ENCODE results near the gene PAX8. TPM values are rescaled to one million over a fixed set of nuclear protein-coding genes. Genes with fewer than 3 reads are reported as not detected.

PAX8 gene
- total and polyA plus RNA-seq, 10 donors: 0.06 to 2.8 (median 1.0) TPM

DNA sequence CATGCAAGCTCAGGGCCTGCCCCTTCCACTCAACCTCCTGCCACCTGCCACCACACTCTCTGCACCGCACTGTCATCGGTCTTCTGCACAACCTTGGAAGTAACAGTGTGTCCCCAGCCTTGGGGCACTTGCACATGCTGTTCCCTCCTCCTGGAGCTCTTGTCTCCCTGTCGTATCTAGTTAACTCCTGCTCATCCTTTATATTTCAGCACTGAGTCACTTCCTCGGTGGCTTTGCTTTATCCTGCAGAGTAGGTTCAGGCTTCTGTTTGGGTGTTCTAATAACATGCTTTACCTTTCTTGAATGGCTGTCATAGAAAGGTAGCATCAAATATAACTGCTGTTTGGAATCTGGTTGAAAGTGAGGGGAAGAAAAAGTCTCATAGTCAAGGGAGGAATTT, 25.3 kb downstream of the PAX8 start:
- 88 to 95% (median 90%) methylated on average over 4 of the region's 4 CpGs for WGBS, 5 donors
- no peak overlapping the region for H3K4me3 ChIP-seq

GRCh38 chr2:113252047-113252590, 26.6 kb downstream of the PAX8 start:
- 95 to 100% (median 97%) methylated on average over 3 of the region's 3 CpGs for WGBS, 5 donors
- TF ChIP-seq POLR2AphosphoS5 (IDR thresholded peaks at IDR 0.05) (no peak), POLR2A (IDR thresholded peaks at IDR 0.05) (no peak)
- TF ChIP-seq, protein P1, sequence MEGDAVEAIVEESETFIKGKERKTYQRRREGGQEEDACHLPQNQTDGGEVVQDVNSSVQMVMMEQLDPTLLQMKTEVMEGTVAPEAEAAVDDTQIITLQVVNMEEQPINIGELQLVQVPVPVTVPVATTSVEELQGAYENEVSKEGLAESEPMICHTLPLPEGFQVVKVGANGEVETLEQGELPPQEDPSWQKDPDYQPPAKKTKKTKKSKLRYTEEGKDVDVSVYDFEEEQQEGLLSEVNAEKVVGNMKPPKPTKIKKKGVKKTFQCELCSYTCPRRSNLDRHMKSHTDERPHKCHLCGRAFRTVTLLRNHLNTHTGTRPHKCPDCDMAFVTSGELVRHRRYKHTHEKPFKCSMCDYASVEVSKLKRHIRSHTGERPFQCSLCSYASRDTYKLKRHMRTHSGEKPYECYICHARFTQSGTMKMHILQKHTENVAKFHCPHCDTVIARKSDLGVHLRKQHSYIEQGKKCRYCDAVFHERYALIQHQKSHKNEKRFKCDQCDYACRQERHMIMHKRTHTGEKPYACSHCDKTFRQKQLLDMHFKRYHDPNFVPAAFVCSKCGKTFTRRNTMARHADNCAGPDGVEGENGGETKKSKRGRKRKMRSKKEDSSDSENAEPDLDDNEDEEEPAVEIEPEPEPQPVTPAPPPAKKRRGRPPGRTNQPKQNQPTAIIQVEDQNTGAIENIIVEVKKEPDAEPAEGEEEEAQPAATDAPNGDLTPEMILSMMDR (IDR thresholded peaks at IDR 0.05 in 8 of 11, conservative IDR thresholded peaks at IDR 0.05 in 3 of 11): no peak
- intact Hi-C loops (cut with DNase I; ENCODE audit: low total_unique reads): loop anchor here (10.0 kb wide), 1 partner anchor 47 kb away; no protein-coding TSS in a partner anchor
- no peak overlapping the region for H3K4me3 ChIP-seq
- peaks cover 0 to 1% (median 0%) of the 10 kb centered on the region in 7 donors for H3K27me3 ChIP-seq (replicated peaks in 1 of 7)
- no peak for DNase-seq
- H3K36me3 ChIP-seq: peaks cover 0 to 16% (median 0%) of the 10 kb centered on the region in 6 donors
- H3K27ac ChIP-seq: peak overlapping the region in 4 of 8 donors; percentile 13 to 50 (median 30)
- peaks cover 5 to 38% (median 19%) of the 10 kb centered on the region in 6 donors for H3K4me1 ChIP-seq
- H3K9me3 ChIP-seq: no peaks in the 10 kb centered on the region

More for the DNA sequence above, 25.3 kb downstream of the PAX8 start:
- Histone ChIP-seq H3K4me1 (peaks cover 5 to 45% (median 23%) of the 10 kb centered on the region in 6 donors), H3K27ac (no peak overlapping the region), H3K27me3 (replicated peaks in 1 of 7) (peaks cover 0 to 7% (median 0%) of the 10 kb centered on the region in 7 donors), H3K36me3 (peaks cover 0 to 17% (median 0%) of the 10 kb centered on the region in 6 donors), H3K9me3 (no peaks in the 10 kb centered on the region)
- TF ChIP-seq, protein P1 (IDR thresholded peaks at IDR 0.05 in 8 of 11, conservative IDR thresholded peaks at IDR 0.05 in 3 of 11): no peak
- intact Hi-C loops (cut with DNase I; ENCODE audit: low total_unique reads): loop anchor here (10.0 kb wide), 1 partner anchor 49 kb away; no protein-coding TSS in a partner anchor
- DNase-seq: no peak

- peak overlapping the region in 3 of 8 donors; percentile 25 to 50 (median 34) for H3K27ac ChIP-seq
- no peaks in the 10 kb centered on the region for H3K27me3 ChIP-seq (replicated peaks in 1 of 7)
- intact Hi-C loops (cut with DNase I; ENCODE audit: low total_unique reads): loop anchor here (10.0 kb wide), 1 partner anchor 46 kb away; no protein-coding TSS in a partner anchor
- DNase-seq: no peak
- H3K4me3 ChIP-seq: no peak overlapping the region
- no peaks in the 10 kb centered on the region for H3K9me3 ChIP-seq
- TF ChIP-seq POLR2A (IDR thresholded peaks at IDR 0.05) (no peak), POLR2AphosphoS5 (IDR thresholded peaks at IDR 0.05) (no peak)
- TF ChIP-seq, protein P1 (IDR thresholded peaks at IDR 0.05 in 8 of 11, conservative IDR thresholded peaks at IDR 0.05 in 3 of 11): no peak
- 15 to 38% (median 25%) methylated on average over 7 of the region's 7 CpGs for WGBS, 5 donors
- H3K36me3 ChIP-seq: peaks cover 0 to 8% (median 0%) of the 10 kb centered on the region in 6 donors
- H3K4me1 ChIP-seq: peaks cover 5 to 38% (median 19%) of the 10 kb centered on the region in 6 donors
Measured at GRCh38 chr2:113251118-113251517, 27.6 kb downstream of the PAX8 start.

GRCh38 chr2:113248997-113249770, 29.5 kb downstream of the PAX8 start:
- peak; percentile 89 for DNase-seq
- TF ChIP-seq, protein P1 (IDR thresholded peaks at IDR 0.05 in 8 of 11, conservative IDR thresholded peaks at IDR 0.05 in 3 of 11): peak; percentile 71 to 93 (median 90)
- no peak for TF ChIP-seq POLR2A (IDR thresholded peaks at IDR 0.05)
- no peak for TF ChIP-seq POLR2AphosphoS5 (IDR thresholded peaks at IDR 0.05)
- no peak overlapping the region for H3K4me3 ChIP-seq
- H3K27me3 ChIP-seq (replicated peaks in 1 of 7): no peaks in the 10 kb centered on the region
- H3K36me3 ChIP-seq: no peaks in the 10 kb centered on the region
- 34 to 41% (median 39%) methylated on average over 10 of the region's 10 CpGs for WGBS, 5 donors
- no peaks in the 10 kb centered on the region for H3K9me3 ChIP-seq
- intact Hi-C loops (cut with DNase I; ENCODE audit: low total_unique reads): loop anchor here (5.0 kb wide), 1 partner anchor 118 kb away; no protein-coding TSS in a partner anchor
- peaks cover 5 to 38% (median 19%) of the 10 kb centered on the region in 6 donors for H3K4me1 ChIP-seq
- H3K27ac ChIP-seq: no peak overlapping the region
